HEK293 (cell line): Measurements from ENCODE around the gene BCL2L11.
A peak's percentile ranks its signal among the peaks of the same experiment; 100 is the strongest.

Experiments
- CTCF ChIA-PET: fragments of 350-600 bp; formaldehyde crosslinking; extraction: SDS; loops from one replicate; lab custom pipeline; 2021; ENCODE audit warnings: antibody characterized with exemption; lab: Yijun Ruan, JAX
- POLR2A ChIA-PET: fragments of 300-600 bp; formaldehyde crosslinking; extraction: SDS; loops from one replicate; lab custom pipeline; 2020; ENCODE audit warnings: antibody characterized with exemption, inconsistent platforms; lab: Yijun Ruan, JAX
- H3K27ac ChIP-seq: fragments of 200-500 bp; sonication (Bioruptor generic); 2 replicates; pipeline ENCODE4 v1.5.1; 2014; ENCODE audit warnings: low read depth, low read length, control low read depth, inconsistent platforms; ENCODE audit errors: extremely low read depth
- H3K36me3 ChIP-seq, 2 experiments: fragments of 200-500 bp in 1 of 2; sonication (Bioruptor generic) in 1 of 2; 1 replicate in 1 of 2; 2 replicates in 1 of 2; pipeline ENCODE4 v1.5.1; 2014 to 2017; ENCODE audit warnings: inconsistent platforms in 2 of 2, low read length in 2 of 2; ENCODE audit not compliant: control insufficient read depth in 2 of 2, insufficient read depth in 1 of 2
- H3K4me1 ChIP-seq: fragments of 200-500 bp; sonication (Bioruptor generic); 2 replicates; pipeline ENCODE4 v1.5.1; 2014; ENCODE audit warnings: mild to moderate bottlenecking, low read length, inconsistent platforms; ENCODE audit not compliant: control insufficient read depth, insufficient read depth
- H3K4me3 ChIP-seq: 2 replicates; pipeline ENCODE4 v1.5.1; 2011; ENCODE audit warnings: low read depth, mild to moderate bottlenecking, control low read depth, low read length, moderate library complexity
- H3K9me3 ChIP-seq: fragments of 200-500 bp; sonication (Bioruptor generic); 2 replicates; pipeline ENCODE4 v1.5.1; 2014; ENCODE audit warnings: low read depth, low read length, inconsistent platforms; ENCODE audit not compliant: control insufficient read depth, insufficient read depth
- FEZF1 ChIP-seq: fragments of 450-650 bp; formaldehyde crosslinking; IDR thresholded peaks from 2 replicates; pipeline ENCODE4 v1.5.1; 2016; ENCODE audit warnings: missing biosample characterization, missing genetic modification characterization
- KLF16 ChIP-seq: fragments of 450-650 bp; formaldehyde crosslinking; IDR thresholded peaks from 2 replicates; pipeline ENCODE4 v1.5.1; 2017; ENCODE audit warnings: missing biosample characterization, missing genetic modification characterization
- KLF8 ChIP-seq: fragments of 450-650 bp; formaldehyde crosslinking; IDR thresholded peaks from 2 replicates; pipeline ENCODE4 v1.5.1; 2016; ENCODE audit warnings: missing biosample characterization, missing genetic modification characterization
- KLF9 ChIP-seq: fragments of 450-650 bp; formaldehyde crosslinking; IDR thresholded peaks from 2 replicates; pipeline ENCODE4 v1.5.1; 2016; ENCODE audit warnings: missing biosample characterization, missing genetic modification characterization, low read depth
- REPIN1 ChIP-seq: fragments of 450-650 bp; formaldehyde crosslinking; IDR thresholded peaks from 2 replicates; pipeline ENCODE4 v1.5.1; 2017; ENCODE audit warnings: missing biosample characterization, missing genetic modification characterization, low read depth
- SALL2 ChIP-seq: fragments of 450-650 bp; formaldehyde crosslinking; IDR thresholded peaks from 2 replicates; pipeline ENCODE4 v1.5.0; 2017; ENCODE audit warnings: missing biosample characterization, mild to moderate bottlenecking, missing genetic modification characterization, borderline replicate concordance
- SP2 ChIP-seq: fragments of 450-650 bp; formaldehyde crosslinking; IDR thresholded peaks from 2 replicates; pipeline ENCODE4 v1.5.1; 2016; ENCODE audit warnings: missing biosample characterization, missing genetic modification characterization
- ZBTB17 ChIP-seq: fragments of 450-650 bp; formaldehyde crosslinking; IDR thresholded peaks from 2 replicates; pipeline ENCODE4 v1.5.1; 2016; ENCODE audit warnings: missing biosample characterization, missing genetic modification characterization
- ZEB2 ChIP-seq: fragments of 450-650 bp; formaldehyde crosslinking; IDR thresholded peaks from 2 replicates; pipeline ENCODE4 v1.5.1; 2016; ENCODE audit warnings: missing biosample characterization, missing genetic modification characterization
- ZFP69B ChIP-seq: fragments of 450-650 bp; formaldehyde crosslinking; IDR thresholded peaks from 2 replicates; pipeline ENCODE4 v1.5.1; 2016; ENCODE audit warnings: missing biosample characterization, missing genetic modification characterization
- ZIC2 ChIP-seq: fragments of 450-650 bp; formaldehyde crosslinking; IDR thresholded peaks from 2 replicates; pipeline ENCODE4 v1.5.1; 2016; ENCODE audit warnings: missing biosample characterization, missing genetic modification characterization
- ZNF10 ChIP-seq: fragments of 450-650 bp; formaldehyde crosslinking; IDR thresholded peaks from 2 replicates; pipeline ENCODE4 v1.5.1; 2017; ENCODE audit warnings: missing biosample characterization, missing genetic modification characterization
- ZNF133 ChIP-seq: fragments of 450-650 bp; formaldehyde crosslinking; IDR thresholded peaks from 2 replicates; pipeline ENCODE4 v1.5.1; 2016; ENCODE audit warnings: missing biosample characterization, missing genetic modification characterization
- ZNF211 ChIP-seq: fragments of 450-650 bp; formaldehyde crosslinking; IDR thresholded peaks from 2 replicates; pipeline ENCODE4 v1.5.1; 2016; ENCODE audit warnings: low read depth, missing biosample characterization, missing genetic modification characterization
- ZNF24 ChIP-seq: fragments of 450-650 bp; formaldehyde crosslinking; IDR thresholded peaks from 2 replicates; pipeline ENCODE4 v1.5.1; 2016; ENCODE audit warnings: missing biosample characterization, missing genetic modification characterization
- ZNF324 ChIP-seq: fragments of 450-650 bp; formaldehyde crosslinking; IDR thresholded peaks from 2 replicates; pipeline ENCODE4 v1.5.1; 2016; ENCODE audit warnings: missing biosample characterization, missing genetic modification characterization
- ZNF366 ChIP-seq: fragments of 450-650 bp; formaldehyde crosslinking; conservative IDR thresholded peaks from 2 replicates; pipeline ENCODE4 v1.5.1; 2016; ENCODE audit warnings: missing biosample characterization, missing genetic modification characterization
- ZNF426 ChIP-seq: fragments of 450-650 bp; formaldehyde crosslinking; IDR thresholded peaks from 2 replicates; pipeline ENCODE4 v1.5.1; 2017; ENCODE audit warnings: missing biosample characterization, missing genetic modification characterization, mild to moderate bottlenecking, inconsistent platforms, moderate library complexity
- ZNF510 ChIP-seq: fragments of 450-650 bp; formaldehyde crosslinking; IDR thresholded peaks from 2 replicates; pipeline ENCODE4 v1.5.1; 2018; ENCODE audit warnings: mild to moderate bottlenecking, missing genetic modification characterization, missing biosample characterization; ENCODE audit not compliant: insufficient replicate concordance
- ZNF76 ChIP-seq: fragments of 450-650 bp; formaldehyde crosslinking; IDR thresholded peaks from 2 replicates; pipeline ENCODE4; 2016; ENCODE audit warnings: low read depth, missing biosample characterization, missing genetic modification characterization, borderline replicate concordance
- TF ChIP-seq, protein P1 (sequence below): fragments of 450-650 bp; formaldehyde crosslinking; IDR thresholded peaks from 2 replicates; pipeline ENCODE4 v1.5.1; 2016; ENCODE audit warnings: missing biosample characterization, missing genetic modification characterization, borderline replicate concordance
- TF ChIP-seq, protein P2 (sequence below): fragments of 450-650 bp; formaldehyde crosslinking; IDR thresholded peaks from 2 replicates; pipeline ENCODE4 v1.5.1; 2016; ENCODE audit warnings: missing biosample characterization, missing genetic modification characterization
- TF ChIP-seq, protein P3 (sequence below): IDR thresholded peaks from 2 replicates; pipeline ENCODE4 v1.6.1; 2011; ENCODE audit warnings: mild to moderate bottlenecking, low read depth, low read length, borderline replicate concordance

The BCL2L11 gene

DNA sequence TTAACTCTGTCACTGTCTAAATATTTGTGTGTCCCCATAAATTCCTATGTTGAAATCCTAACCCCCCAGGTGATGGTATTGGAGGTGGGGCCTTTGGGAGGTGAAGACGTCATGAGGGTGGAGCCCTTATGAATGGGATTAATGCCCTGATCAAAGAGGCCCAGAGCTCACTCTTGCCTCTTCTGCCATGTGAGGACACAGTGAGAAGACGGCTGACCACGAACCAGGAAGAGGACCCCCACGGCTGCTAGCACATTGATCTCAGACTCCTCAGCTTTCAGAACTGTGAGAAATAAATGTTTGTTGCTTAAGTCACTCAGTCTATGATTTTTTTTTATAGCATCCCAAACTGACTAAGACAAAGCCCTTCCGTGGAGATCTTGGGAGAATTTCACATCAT lies 71.2 kb downstream of the BCL2L11 start:
- Histone ChIP-seq H3K9me3 (no peaks in the 10 kb centered on the region), H3K36me3 (no peaks in the 10 kb centered on the region), H3K4me3 (no peak overlapping the region), H3K4me1 (no peaks in the 10 kb centered on the region), H3K27ac (no peak overlapping the region)
- POLR2A ChIA-PET, result no interaction called here
- TF ChIP-seq ZNF324 (tag by site-specific recombination), result no peak
- TF ChIP-seq, protein P1, sequence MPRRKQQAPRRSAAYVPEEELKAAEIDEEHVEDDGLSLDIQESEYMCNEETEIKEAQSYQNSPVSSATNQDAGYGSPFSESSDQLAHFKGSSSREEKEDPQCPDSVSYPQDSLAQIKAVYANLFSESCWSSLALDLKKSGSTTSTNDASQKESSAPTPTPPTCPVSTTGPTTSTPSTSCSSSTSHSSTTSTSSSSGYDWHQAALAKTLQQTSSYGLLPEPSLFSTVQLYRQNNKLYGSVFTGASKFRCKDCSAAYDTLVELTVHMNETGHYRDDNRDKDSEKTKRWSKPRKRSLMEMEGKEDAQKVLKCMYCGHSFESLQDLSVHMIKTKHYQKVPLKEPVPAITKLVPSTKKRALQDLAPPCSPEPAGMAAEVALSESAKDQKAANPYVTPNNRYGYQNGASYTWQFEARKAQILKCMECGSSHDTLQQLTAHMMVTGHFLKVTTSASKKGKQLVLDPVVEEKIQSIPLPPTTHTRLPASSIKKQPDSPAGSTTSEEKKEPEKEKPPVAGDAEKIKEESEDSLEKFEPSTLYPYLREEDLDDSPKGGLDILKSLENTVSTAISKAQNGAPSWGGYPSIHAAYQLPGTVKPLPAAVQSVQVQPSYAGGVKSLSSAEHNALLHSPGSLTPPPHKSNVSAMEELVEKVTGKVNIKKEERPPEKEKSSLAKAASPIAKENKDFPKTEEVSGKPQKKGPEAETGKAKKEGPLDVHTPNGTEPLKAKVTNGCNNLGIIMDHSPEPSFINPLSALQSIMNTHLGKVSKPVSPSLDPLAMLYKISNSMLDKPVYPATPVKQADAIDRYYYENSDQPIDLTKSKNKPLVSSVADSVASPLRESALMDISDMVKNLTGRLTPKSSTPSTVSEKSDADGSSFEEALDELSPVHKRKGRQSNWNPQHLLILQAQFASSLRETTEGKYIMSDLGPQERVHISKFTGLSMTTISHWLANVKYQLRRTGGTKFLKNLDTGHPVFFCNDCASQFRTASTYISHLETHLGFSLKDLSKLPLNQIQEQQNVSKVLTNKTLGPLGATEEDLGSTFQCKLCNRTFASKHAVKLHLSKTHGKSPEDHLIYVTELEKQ (tag by site-specific recombination), result no peak
- no peak for TF ChIP-seq REPIN1 (tag by site-specific recombination)
- TF ChIP-seq FEZF1 (tag by site-specific recombination), result no peak
- TF ChIP-seq ZNF133, result no peak
- TF ChIP-seq KLF9, result no peak
- TF ChIP-seq ZEB2 (tag by site-specific recombination), result no peak
- TF ChIP-seq ZBTB17 (tag by site-specific recombination), result no peak
- no peak for TF ChIP-seq SP2
- no peak for TF ChIP-seq ZNF211 (tag by site-specific recombination)
- TF ChIP-seq ZNF10 (tag by site-specific recombination), result no peak
- no peak for TF ChIP-seq ZFP69B (tag by site-specific recombination)
- TF ChIP-seq ZNF76, result no peak
- TF ChIP-seq, protein P2, sequence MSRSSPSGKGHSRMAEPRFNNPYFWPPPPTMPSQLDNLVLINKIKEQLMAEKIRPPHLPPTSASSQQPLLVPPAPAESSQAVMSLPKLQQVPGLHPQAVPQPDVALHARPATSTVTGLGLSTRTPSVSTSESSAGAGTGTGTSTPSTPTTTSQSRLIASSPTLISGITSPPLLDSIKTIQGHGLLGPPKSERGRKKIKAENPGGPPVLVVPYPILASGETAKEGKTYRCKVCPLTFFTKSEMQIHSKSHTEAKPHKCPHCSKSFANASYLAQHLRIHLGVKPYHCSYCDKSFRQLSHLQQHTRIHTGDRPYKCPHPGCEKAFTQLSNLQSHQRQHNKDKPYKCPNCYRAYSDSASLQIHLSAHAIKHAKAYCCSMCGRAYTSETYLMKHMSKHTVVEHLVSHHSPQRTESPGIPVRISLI (tag by site-specific recombination), result no peak
- CTCF ChIA-PET, result no interaction called here

DNA sequence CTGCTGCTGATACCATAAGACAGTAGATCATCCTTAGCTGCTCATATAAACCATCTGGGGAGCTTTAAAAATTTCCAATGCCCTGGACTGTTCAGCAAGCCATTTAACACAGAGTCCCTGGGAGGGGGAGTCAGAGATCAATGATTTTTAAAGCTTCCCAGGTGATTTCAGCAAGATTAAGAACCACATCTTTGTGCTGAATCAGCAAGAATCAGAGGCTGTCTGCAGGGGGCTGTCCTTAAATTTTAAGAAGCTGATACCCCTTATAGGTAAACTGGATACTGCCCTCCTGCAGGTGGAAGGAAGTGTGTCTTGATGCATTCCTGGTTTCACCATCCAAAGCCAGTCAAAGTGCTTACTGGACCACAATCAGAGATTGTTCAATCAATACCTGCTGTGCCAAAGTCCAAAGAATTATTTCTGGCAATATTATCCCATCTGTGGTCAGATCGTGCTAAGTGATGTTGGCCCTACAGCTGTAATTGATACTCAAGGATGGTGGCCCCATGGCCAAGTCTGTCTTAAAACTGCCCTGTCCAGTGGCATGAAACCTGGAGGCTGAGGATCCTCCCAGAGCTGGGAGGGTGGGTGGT lies 72.2 kb downstream of the BCL2L11 start:
- H3K4me1 ChIP-seq, result no peaks in the 10 kb centered on the region
- H3K9me3 ChIP-seq, result no peaks in the 10 kb centered on the region
- CTCF ChIA-PET, result interaction anchor here (0.6 kb wide), 1 partner anchor 50 kb away, joined by 3 read pairs; no protein-coding TSS in a partner anchor
- H3K27ac ChIP-seq, result no peak overlapping the region
- H3K36me3 ChIP-seq, result no peaks in the 10 kb centered on the region
- no peak for TF ChIP-seq ZNF426 (tag by site-specific recombination)
- no peak for TF ChIP-seq KLF8 (tag by site-specific recombination)
- TF ChIP-seq SALL2 (tag by site-specific recombination), result no peak
- TF ChIP-seq, all 188 proteins: peak for 0
- H3K4me3 ChIP-seq, result no peak overlapping the region
- POLR2A ChIA-PET, result no interaction called here

DNA sequence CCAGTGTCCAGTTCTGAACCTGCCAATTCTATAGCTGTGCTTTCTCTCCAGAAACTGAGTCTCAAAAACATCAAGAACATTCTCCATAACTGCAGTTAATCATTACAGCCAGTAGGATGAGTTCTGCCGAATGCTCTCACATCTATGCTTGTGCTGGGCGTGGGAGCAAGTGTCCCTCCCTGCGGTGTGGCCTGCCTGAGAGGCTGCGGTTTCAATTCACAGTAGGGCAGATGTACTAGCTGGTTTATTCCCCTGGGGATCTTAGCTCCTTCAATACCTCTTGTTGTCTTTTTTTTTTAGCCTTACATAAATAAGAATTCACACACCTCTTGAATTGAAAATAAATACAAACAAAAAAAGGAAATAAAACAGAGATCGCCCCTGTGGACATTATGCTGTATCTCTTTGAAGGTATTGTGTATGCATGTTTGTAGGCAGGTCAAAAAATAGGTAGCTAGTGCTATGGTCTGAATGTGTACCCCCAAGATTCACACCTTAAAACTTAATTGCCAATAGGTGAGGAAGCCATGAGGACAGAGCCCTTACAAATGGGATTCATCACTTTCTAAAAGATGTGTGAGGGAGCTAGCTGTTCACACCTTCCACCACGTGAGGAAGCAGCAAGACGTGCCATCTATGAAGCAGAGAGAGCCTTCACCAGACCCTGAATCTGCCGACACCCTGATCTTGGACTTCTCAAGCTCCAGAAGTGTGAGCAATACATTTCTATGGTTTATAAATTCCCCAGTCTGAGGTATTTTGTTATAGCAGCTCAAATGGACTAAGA lies 74.3 kb downstream of the BCL2L11 start:
- no peak for TF ChIP-seq FEZF1 (tag by site-specific recombination)
- TF ChIP-seq ZNF24, result no peak
- TF ChIP-seq KLF16 (tag by site-specific recombination), result no peak
- no peak for TF ChIP-seq ZNF366 (tag by site-specific recombination)
- TF ChIP-seq ZNF510 (tag by site-specific recombination), result peak; percentile 82
- 0 out of 2 replicates have a peak, but pooled peaks have one; percentile 31 for TF ChIP-seq ZIC2 (tag by site-specific recombination)
- TF ChIP-seq, protein P3, sequence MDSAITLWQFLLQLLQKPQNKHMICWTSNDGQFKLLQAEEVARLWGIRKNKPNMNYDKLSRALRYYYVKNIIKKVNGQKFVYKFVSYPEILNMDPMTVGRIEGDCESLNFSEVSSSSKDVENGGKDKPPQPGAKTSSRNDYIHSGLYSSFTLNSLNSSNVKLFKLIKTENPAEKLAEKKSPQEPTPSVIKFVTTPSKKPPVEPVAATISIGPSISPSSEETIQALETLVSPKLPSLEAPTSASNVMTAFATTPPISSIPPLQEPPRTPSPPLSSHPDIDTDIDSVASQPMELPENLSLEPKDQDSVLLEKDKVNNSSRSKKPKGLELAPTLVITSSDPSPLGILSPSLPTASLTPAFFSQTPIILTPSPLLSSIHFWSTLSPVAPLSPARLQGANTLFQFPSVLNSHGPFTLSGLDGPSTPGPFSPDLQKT, result no peak
- TF ChIP-seq, all 188 proteins: peak for 2
- Histone ChIP-seq H3K9me3 (no peaks in the 10 kb centered on the region), H3K4me3 (no peak overlapping the region), H3K27ac (no peak overlapping the region), H3K4me1 (no peaks in the 10 kb centered on the region), H3K36me3 (no peaks in the 10 kb centered on the region)
- ChIA-PET POLR2A (no interaction called here), CTCF (interaction anchor here (0.6 to 0.8 kb wide), 2 partner anchors 15 to 139 kb away, joined by 3 read pairs; no protein-coding TSS in a partner anchor)
